Activated CD4-positive, alpha-beta T cell treated with anti-CD3 and anti-CD28 coated beads, Interleukin-2, amount 50 U/mL, for 16 hours (primary cell): ENCODE results near the gene PROX2.

ENCODE experiments used
- DNase-seq: peaks from one replicate; pipeline ENCODE4 v3.0.0-alpha.2; 2020

The PROX2 gene

GRCh38 chr14:74909501-74909900 lies 33.6 kb upstream of the PROX2 start:
- DNase-seq = no peak

GRCh38 chr14:74908861-74909341 lies 33.0 kb upstream of the PROX2 start:
- DNase-seq = no peak

GRCh38 chr14:74907744-74908143 lies 31.8 kb upstream of the PROX2 start:
- no peak for DNase-seq

- DNase-seq = no peak
Observed at GRCh38 chr14:74906925-74907521, 31.1 kb upstream of the PROX2 start.

GRCh38 chr14:74905595-74906142 lies 29.7 kb upstream of the PROX2 start:
- DNase-seq = peak; percentile 68

GRCh38 chr14:74904635-74905503 lies 28.9 kb upstream of the PROX2 start:
- DNase-seq = no peak

GRCh38 chr14:74902941-74903705 lies 27.2 kb upstream of the PROX2 start:
- DNase-seq = no peak

- no peak for DNase-seq
Observed at GRCh38 chr14:74898694-74899093, 22.7 kb upstream of the PROX2 start.

- no peak for DNase-seq
Observed at GRCh38 chr14:74898083-74898482, 22.1 kb upstream of the PROX2 start.

GRCh38 chr14:74897642-74898041 lies 21.7 kb upstream of the PROX2 start:
- DNase-seq = no peak

- no peak for DNase-seq
Observed at GRCh38 chr14:74896400-74896799, 20.5 kb upstream of the PROX2 start.

GRCh38 chr14:74893614-74894091 lies 17.7 kb upstream of the PROX2 start:
- no peak for DNase-seq

GRCh38 chr14:74892745-74893144 lies 16.8 kb upstream of the PROX2 start:
- DNase-seq = no peak

- no peak for DNase-seq
Observed at GRCh38 chr14:74891870-74892269, 15.9 kb upstream of the PROX2 start.

GRCh38 chr14:74890262-74890661 lies 14.3 kb upstream of the PROX2 start:
- no peak for DNase-seq

- DNase-seq = no peak
Observed at GRCh38 chr14:74888164-74889158, 12.5 kb upstream of the PROX2 start.

GRCh38 chr14:74886001-74886400 lies 10.1 kb upstream of the PROX2 start:
- no peak for DNase-seq

GRCh38 chr14:74882103-74882920 lies 6.4 kb upstream of the PROX2 start:
- DNase-seq = peak; percentile 41

- DNase-seq = peak; percentile 89
Observed at GRCh38 chr14:74881431-74882102, 5.6 kb upstream of the PROX2 start, which contains the start of gene DLST. TSS of gene DLST (plus strand) at chr14:74881916. CDS start at chr14:74881954, 38 bp downstream.
